ENCODE measurements around the gene GMDS. TPM values are rescaled to one million over a fixed set of nuclear protein-coding genes. Genes with fewer than 3 reads are reported as not detected.

GMDS gene
- total and polyA plus RNA-seq, 2 of the 8 experiments (the other 6 are each of a cell fraction or from before 2014, with no cell fraction given): 16.8 to 50.0 TPM

DNA sequence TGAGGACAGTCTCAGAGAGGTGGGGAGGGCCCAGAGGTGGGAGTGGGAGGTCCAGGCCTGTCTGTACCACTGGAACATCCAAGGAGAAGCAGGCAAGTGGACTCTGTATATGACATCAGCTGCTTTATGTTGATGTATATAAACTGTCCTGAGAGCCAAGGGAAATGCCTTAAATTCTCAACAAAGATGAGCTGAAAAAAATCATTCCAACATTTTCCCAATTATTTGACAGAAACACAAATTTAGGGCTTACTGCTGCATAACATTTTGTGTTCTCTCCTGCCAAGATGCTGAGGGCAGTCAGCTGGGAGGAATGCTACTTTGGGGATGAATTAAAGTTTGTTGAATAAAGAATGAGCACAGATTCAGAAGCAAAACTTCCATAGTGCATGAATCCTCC, 582.9 kb downstream of the GMDS start:
- Histone ChIP-seq H3K79me2 (ENCODE audit: control insufficient read depth in 1 of 2, insufficient read depth in 2 of 2, low read length in 2 of 2) (no peaks in the 10 kb centered on the region), H2AFZ (ENCODE audit: low read length) (no peak overlapping the region), H3K9ac (replicated peaks in 1 of 4; ENCODE audit: extremely low read depth in 1 of 4, low read depth in 3 of 4, low read length in 3 of 4) (no peak overlapping the region), H3K14ac (ENCODE audit: insufficient read length) (no peak overlapping the region), H2AK5ac (ENCODE audit: low read depth, low read length) (no peak overlapping the region), H3K56ac (replicated peaks; ENCODE audit: insufficient read length, low read depth, low read length) (no peak overlapping the region), H3K4ac (replicated peaks; ENCODE audit: insufficient read length, low read depth, low read length) (no peak overlapping the region), H2BK20ac (ENCODE audit: low read length) (no peak overlapping the region), H3K27me3 (replicated peaks in 1 of 4; ENCODE audit: control insufficient read depth in 3 of 4, extremely low read depth in 1 of 4, insufficient read depth in 3 of 4, low read length in 3 of 4) (no peaks in the 10 kb centered on the region), H3K79me1 (ENCODE audit: low read depth, low read length) (no peaks in the 10 kb centered on the region), H4K91ac (replicated peaks; ENCODE audit: insufficient read length, low read length) (no peak overlapping the region), H4K20me1 (replicated peaks in 1 of 2; ENCODE audit: control insufficient read depth in 1 of 2, insufficient read depth in 2 of 2, low read length in 2 of 2) (no peaks in the 10 kb centered on the region), H3K23ac (ENCODE audit: insufficient read length) (no peak overlapping the region), H3K4me1 (replicated peaks in 1 of 4; ENCODE audit: control insufficient read depth in 3 of 4, insufficient read depth in 4 of 4, low read length in 3 of 4) (no peaks in the 10 kb centered on the region; a peak in 1 of 7 replicates), H3K36me3 (ENCODE audit: control insufficient read depth in 2 of 4, insufficient read depth in 4 of 4, low read length in 3 of 4) (no peaks in the 10 kb centered on the region), H3K4me2 (ENCODE audit: insufficient read depth in 1 of 2, low read depth in 2 of 2, low read length in 2 of 2) (no peak overlapping the region), H3K9me3 (ENCODE audit: insufficient read depth in 2 of 2, low read depth in 1 of 2, low read length in 1 of 2) (no peaks in the 10 kb centered on the region), H2BK12ac (ENCODE audit: low read depth, low read length) (no peak overlapping the region), H3K4me3 (ENCODE audit: extremely low read depth in 1 of 4, insufficient read depth in 2 of 4, low read depth in 3 of 4, low read length in 4 of 4) (no peak overlapping the region), H3K27ac (ENCODE audit: low read depth, low read length) (no peak overlapping the region), H4K8ac (ENCODE audit: extremely low read depth, insufficient read depth, low read length) (no peak overlapping the region), H3K18ac (ENCODE audit: extremely low read depth, low read length) (no peak overlapping the region), H2BK15ac (ENCODE audit: low read length) (no peak overlapping the region), H2BK120ac (replicated peaks; ENCODE audit: low read depth, low read length) (no peak overlapping the region), H4K5ac (ENCODE audit: insufficient read length, low read depth, low read length) (no peak overlapping the region), H2BK5ac (ENCODE audit: low read depth, low read length) (no peak overlapping the region), H3K23me2 (ENCODE audit: low read depth, low read length) (no peaks in the 10 kb centered on the region)
- no peak for FAIRE-seq
- no peak for DNase-seq (ENCODE audit: low read depth in 1 of 2, low spot score in 2 of 2)
- POLR2A ChIA-PET (ENCODE audit: partially characterized antibody): no interaction called here
- CTCF ChIA-PET (ENCODE audit: partially characterized antibody): interaction anchor here (1.0 to 1.3 kb wide), 3 partner anchors 15 to 66 kb away, joined by 3 read pairs; no protein-coding TSS in a partner anchor
- TF ChIP-seq NANOG (IDR thresholded peaks at IDR 0.05; ENCODE audit: insufficient read depth, low read depth, low read length, poor library complexity, severe bottlenecking): no peak
- TF ChIP-seq, protein P1, sequence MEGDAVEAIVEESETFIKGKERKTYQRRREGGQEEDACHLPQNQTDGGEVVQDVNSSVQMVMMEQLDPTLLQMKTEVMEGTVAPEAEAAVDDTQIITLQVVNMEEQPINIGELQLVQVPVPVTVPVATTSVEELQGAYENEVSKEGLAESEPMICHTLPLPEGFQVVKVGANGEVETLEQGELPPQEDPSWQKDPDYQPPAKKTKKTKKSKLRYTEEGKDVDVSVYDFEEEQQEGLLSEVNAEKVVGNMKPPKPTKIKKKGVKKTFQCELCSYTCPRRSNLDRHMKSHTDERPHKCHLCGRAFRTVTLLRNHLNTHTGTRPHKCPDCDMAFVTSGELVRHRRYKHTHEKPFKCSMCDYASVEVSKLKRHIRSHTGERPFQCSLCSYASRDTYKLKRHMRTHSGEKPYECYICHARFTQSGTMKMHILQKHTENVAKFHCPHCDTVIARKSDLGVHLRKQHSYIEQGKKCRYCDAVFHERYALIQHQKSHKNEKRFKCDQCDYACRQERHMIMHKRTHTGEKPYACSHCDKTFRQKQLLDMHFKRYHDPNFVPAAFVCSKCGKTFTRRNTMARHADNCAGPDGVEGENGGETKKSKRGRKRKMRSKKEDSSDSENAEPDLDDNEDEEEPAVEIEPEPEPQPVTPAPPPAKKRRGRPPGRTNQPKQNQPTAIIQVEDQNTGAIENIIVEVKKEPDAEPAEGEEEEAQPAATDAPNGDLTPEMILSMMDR (IDR thresholded peaks at IDR 0.05; ENCODE audit: control extremely low read depth in 1 of 3, insufficient read depth in 1 of 3, low read depth in 1 of 3, low read length in 3 of 3): no peak
- TF ChIP-seq NRF1 (IDR thresholded peaks at IDR 0.05; ENCODE audit: low read depth, low read length): no peak
- TF ChIP-seq SIRT6 (IDR thresholded peaks at IDR 0.05; ENCODE audit: low read length): no peak
- no peak for TF ChIP-seq PHF8 (conservative IDR thresholded peaks at IDR 0.05; ENCODE audit: low read depth, low read length)
- no peak for TF ChIP-seq ASH2L (IDR thresholded peaks at IDR 0.05; ENCODE audit: low read length)
- no peak for TF ChIP-seq KDM1A (IDR thresholded peaks at IDR 0.05; ENCODE audit: borderline replicate concordance, low read length)
- TF ChIP-seq JUN (IDR thresholded peaks at IDR 0.05; ENCODE audit: low read depth, low read length): no peak
- TF ChIP-seq, protein P2, sequence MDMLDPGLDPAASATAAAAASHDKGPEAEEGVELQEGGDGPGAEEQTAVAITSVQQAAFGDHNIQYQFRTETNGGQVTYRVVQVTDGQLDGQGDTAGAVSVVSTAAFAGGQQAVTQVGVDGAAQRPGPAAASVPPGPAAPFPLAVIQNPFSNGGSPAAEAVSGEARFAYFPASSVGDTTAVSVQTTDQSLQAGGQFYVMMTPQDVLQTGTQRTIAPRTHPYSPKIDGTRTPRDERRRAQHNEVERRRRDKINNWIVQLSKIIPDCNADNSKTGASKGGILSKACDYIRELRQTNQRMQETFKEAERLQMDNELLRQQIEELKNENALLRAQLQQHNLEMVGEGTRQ (IDR thresholded peaks at IDR 0.05; ENCODE audit: low read length): no peak
- TF ChIP-seq POU5F1 (IDR thresholded peaks at IDR 0.05; ENCODE audit: low read depth, low read length): no peak
- TF ChIP-seq BRCA1 (IDR thresholded peaks at IDR 0.05; ENCODE audit: low read depth, low read length): no peak
- TF ChIP-seq TEAD4 (IDR thresholded peaks at IDR 0.05; ENCODE audit: low read depth, low read length): no peak
- TF ChIP-seq CEBPB (IDR thresholded peaks at IDR 0.05; ENCODE audit: low read depth, low read length): no peak
